ENCODE data around the gene FSTL5.

DNA sequence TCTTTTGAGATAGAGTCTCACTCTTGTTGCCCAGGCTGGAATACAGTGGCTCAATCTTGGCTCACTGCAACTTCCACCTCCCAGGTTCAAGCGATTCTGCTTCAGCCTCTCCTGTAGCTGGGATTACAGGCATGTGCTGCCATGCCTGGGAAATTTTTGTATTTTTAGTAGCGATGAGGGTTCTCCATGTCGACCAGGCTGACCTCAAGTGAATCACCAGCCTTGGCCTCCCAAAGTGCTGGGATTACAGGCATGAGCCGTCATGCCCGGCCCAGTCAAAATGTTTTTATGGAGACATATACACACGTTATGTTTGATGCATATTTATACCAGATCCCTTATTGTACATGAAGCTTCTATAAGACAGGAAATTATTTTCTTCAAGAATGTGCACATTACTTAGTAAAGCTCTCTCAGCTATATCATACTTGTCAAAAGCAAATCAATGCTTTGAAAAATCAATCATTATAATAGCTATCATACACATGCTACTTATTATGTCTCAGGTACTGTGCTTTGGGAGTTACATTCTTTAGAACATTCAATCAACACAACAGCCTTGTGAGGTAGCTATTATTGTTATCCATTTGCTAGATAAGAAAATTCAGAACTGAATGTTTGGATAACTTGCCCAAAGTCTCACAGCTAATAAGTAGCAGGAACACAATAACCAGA lies 269.2 kb downstream of the FSTL5 start:
- TF ChIP-seq EP300 (IDR thresholded peaks at IDR 0.05; ENCODE audit: borderline replicate concordance) (no peak), TAF1 (IDR thresholded peaks at IDR 0.05; ENCODE audit: low read depth) (no peak), CEBPB (IDR thresholded peaks at IDR 0.05) (no peak), TCF12 (IDR thresholded peaks at IDR 0.05; ENCODE audit: low read depth) (no peak), CREB1 (IDR thresholded peaks at IDR 0.05; ENCODE audit: low read depth) (no peak), EGR1 (IDR thresholded peaks at IDR 0.05) (no peak), NFIC (IDR thresholded peaks at IDR 0.05) (no peak), RAD21 (IDR thresholded peaks at IDR 0.05; ENCODE audit: low read depth) (no peak), YY1 (IDR thresholded peaks at IDR 0.05; ENCODE audit: low read depth) (no peak)
- TF ChIP-seq, protein P1, sequence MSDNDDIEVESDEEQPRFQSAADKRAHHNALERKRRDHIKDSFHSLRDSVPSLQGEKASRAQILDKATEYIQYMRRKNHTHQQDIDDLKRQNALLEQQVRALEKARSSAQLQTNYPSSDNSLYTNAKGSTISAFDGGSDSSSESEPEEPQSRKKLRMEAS (IDR thresholded peaks at IDR 0.05): no peak
- TF ChIP-seq, protein P2, sequence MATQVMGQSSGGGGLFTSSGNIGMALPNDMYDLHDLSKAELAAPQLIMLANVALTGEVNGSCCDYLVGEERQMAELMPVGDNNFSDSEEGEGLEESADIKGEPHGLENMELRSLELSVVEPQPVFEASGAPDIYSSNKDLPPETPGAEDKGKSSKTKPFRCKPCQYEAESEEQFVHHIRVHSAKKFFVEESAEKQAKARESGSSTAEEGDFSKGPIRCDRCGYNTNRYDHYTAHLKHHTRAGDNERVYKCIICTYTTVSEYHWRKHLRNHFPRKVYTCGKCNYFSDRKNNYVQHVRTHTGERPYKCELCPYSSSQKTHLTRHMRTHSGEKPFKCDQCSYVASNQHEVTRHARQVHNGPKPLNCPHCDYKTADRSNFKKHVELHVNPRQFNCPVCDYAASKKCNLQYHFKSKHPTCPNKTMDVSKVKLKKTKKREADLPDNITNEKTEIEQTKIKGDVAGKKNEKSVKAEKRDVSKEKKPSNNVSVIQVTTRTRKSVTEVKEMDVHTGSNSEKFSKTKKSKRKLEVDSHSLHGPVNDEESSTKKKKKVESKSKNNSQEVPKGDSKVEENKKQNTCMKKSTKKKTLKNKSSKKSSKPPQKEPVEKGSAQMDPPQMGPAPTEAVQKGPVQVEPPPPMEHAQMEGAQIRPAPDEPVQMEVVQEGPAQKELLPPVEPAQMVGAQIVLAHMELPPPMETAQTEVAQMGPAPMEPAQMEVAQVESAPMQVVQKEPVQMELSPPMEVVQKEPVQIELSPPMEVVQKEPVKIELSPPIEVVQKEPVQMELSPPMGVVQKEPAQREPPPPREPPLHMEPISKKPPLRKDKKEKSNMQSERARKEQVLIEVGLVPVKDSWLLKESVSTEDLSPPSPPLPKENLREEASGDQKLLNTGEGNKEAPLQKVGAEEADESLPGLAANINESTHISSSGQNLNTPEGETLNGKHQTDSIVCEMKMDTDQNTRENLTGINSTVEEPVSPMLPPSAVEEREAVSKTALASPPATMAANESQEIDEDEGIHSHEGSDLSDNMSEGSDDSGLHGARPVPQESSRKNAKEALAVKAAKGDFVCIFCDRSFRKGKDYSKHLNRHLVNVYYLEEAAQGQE (IDR thresholded peaks at IDR 0.05; ENCODE audit: low read depth): no peak
- TF ChIP-seq, protein P3, sequence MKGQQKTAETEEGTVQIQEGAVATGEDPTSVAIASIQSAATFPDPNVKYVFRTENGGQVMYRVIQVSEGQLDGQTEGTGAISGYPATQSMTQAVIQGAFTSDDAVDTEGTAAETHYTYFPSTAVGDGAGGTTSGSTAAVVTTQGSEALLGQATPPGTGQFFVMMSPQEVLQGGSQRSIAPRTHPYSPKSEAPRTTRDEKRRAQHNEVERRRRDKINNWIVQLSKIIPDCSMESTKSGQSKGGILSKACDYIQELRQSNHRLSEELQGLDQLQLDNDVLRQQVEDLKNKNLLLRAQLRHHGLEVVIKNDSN (IDR thresholded peaks at IDR 0.05): no peak

All from Ishikawa (cell line).